ENCODE results near the gene SLC2A9. TPM values are rescaled to one million over a fixed set of nuclear protein-coding genes. Genes with fewer than 3 reads are reported as not detected.

SLC2A9 gene
- total RNA-seq, 1 donor from 2014 or later, result 6.2 TPM

DNA sequence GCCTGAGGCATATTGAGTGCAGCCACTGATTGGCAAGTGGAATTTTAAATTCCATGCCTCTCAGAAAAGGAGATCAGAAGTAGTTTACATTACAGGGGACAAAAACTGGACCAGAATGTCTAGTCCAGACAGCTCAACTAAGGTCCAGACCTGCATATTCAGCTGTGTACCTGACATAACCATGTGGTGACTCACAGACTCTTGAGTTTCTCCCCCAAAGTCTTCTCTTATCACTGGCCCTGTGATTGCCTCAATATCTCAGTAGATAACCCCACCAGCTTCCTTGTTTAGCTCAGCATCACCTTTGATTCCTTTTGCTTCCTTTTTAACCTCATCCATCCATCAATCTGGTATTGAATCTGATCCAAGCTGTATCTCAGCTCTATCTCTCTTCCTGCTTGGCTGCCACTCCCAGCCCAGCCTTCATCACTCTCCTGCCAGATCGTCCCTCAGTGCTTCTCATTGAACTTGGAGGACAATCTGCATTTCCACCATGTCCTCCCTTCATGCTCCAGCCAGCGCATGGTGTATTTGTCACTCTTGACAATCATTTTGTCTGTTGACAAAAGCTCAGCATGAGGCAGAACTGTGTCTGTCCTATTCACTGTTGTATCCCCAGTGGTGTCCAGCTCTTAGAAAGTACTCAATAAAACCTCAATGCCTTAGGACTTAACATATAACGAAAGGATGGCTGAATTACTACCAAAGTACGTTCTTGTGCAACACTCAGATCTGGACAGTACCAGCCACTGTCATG is 27.8 kb upstream of the SLC2A9 start:
- DNase-seq (ENCODE audit: low spot score in 2 of 2), result no peak
- intact Hi-C loops (cut with DNase I), result no loop called here
- Histone ChIP-seq H3K9me3 (no peaks in the 10 kb centered on the region), H3K4me1 (no peaks in the 10 kb centered on the region), H3K4me3 (no peak overlapping the region), H3K27ac (no peak overlapping the region), H3K36me3 (no peaks in the 10 kb centered on the region), H3K27me3 (no peaks in the 10 kb centered on the region)
- TF ChIP-seq, protein P1, sequence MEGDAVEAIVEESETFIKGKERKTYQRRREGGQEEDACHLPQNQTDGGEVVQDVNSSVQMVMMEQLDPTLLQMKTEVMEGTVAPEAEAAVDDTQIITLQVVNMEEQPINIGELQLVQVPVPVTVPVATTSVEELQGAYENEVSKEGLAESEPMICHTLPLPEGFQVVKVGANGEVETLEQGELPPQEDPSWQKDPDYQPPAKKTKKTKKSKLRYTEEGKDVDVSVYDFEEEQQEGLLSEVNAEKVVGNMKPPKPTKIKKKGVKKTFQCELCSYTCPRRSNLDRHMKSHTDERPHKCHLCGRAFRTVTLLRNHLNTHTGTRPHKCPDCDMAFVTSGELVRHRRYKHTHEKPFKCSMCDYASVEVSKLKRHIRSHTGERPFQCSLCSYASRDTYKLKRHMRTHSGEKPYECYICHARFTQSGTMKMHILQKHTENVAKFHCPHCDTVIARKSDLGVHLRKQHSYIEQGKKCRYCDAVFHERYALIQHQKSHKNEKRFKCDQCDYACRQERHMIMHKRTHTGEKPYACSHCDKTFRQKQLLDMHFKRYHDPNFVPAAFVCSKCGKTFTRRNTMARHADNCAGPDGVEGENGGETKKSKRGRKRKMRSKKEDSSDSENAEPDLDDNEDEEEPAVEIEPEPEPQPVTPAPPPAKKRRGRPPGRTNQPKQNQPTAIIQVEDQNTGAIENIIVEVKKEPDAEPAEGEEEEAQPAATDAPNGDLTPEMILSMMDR (IDR thresholded peaks at IDR 0.05), result no peak

DNA sequence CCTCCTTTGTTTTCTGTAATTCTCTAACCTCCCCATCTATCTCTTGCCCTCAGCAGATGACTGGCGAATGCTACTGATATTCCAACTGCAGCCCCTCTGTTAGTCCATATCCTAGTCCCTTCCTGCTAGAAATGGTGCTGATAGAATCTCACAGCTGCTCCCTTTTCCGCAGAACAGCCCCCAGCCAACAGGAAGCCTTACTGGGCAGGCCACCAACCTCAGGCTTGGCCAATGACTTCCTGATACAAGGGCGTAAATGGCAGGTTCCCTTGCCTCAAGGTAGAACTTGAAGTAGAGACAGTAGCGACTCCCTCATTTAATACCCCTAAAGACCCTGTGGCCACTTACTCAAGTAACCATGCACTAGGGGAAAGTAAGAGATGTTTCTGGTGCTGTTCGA is 26.7 kb upstream of the SLC2A9 start:
- TF ChIP-seq, protein P1 (IDR thresholded peaks at IDR 0.05), result no peak
- Histone ChIP-seq H3K36me3 (peaks cover 0 to 3% of the 10 kb centered on the region in 2 donors), H3K27ac (no peak overlapping the region), H3K4me1 (no peaks in the 10 kb centered on the region), H3K9me3 (peaks cover 0 to 2% of the 10 kb centered on the region in 2 donors), H3K4me3 (no peak overlapping the region), H3K27me3 (no peaks in the 10 kb centered on the region)
- intact Hi-C loops (cut with DNase I), result no loop called here
- DNase-seq (ENCODE audit: low spot score in 2 of 2), result no peak

DNA sequence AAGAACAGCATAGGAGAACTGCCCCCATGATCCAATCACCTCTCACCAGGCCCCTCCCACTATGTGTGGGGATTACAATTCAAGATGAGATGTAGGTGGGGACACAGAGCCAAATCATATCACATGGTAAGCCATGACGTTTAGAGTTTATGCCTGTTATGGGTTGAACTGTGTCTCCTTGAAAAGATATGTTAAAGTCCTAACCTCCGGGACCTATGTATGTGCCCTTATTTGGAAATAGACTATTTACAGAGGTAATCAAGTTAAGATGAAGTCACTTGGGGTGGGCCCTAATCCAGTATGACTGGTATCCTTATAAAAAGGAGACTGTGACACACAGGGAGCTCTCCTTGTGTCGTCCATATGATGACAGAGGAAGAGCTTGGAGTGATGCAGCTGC is 25.2 kb upstream of the SLC2A9 start:
- no peak for DNase-seq (ENCODE audit: low spot score in 2 of 2)
- no peaks in the 10 kb centered on the region for H3K4me1 ChIP-seq
- H3K9me3 ChIP-seq, result peaks cover 0 to 12% of the 10 kb centered on the region in 2 donors
- H3K36me3 ChIP-seq, result peaks cover 0 to 3% of the 10 kb centered on the region in 2 donors
- no peaks in the 10 kb centered on the region for H3K27me3 ChIP-seq
- TF ChIP-seq, protein P1 (IDR thresholded peaks at IDR 0.05), result no peak
- H3K4me3 ChIP-seq, result no peak overlapping the region
- intact Hi-C loops (cut with DNase I), result no loop called here
- H3K27ac ChIP-seq, result no peak overlapping the region

DNA sequence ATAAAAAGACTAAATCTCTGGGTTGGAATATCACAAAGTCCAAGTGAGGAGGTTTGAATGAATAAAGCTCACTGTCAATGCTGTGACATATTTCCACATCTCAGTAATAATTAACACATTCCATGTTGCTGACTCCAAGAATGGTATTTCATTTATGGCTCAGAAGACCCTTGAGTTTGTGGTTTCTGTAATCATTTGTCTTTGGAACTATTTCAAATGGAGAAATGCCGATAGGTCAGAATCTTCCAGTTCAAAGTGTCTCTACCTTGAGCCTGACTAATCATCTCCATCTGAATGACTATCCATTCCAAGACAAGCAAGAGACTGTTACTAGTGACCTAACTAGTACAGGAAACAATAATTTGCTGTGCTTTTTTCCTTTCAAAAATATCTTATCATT is 24.2 kb upstream of the SLC2A9 start:
- H3K9me3 ChIP-seq, result peaks cover 0 to 12% of the 10 kb centered on the region in 2 donors
- no peak for DNase-seq (ENCODE audit: low spot score in 2 of 2)
- H3K4me1 ChIP-seq, result no peaks in the 10 kb centered on the region
- H3K27ac ChIP-seq, result no peak overlapping the region
- no peaks in the 10 kb centered on the region for H3K27me3 ChIP-seq
- H3K4me3 ChIP-seq, result no peak overlapping the region
- H3K36me3 ChIP-seq, result peaks cover 0 to 3% of the 10 kb centered on the region in 2 donors
- TF ChIP-seq, protein P1 (IDR thresholded peaks at IDR 0.05), result no peak
- intact Hi-C loops (cut with DNase I), result no loop called here

DNA sequence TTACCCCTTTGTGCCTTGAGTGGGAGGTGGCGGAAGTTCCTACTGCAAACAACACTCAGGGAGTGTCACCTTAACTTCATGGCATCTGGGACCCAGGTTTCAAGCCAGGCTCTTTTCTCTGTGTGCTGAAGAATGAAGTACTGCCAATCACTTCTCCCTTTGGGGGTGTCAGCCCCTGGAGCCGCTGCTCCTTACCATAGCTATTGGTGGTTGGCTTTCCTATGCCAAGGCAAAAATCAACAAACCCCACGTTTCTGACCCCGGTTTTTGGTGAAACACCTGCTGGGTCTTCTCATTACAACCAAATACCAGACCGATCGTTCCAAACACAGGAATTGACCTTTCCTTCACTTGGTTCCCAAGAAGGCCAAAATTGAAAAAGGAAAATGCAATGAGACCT is 19.7 kb upstream of the SLC2A9 start:
- Histone ChIP-seq H3K4me3 (no peak overlapping the region), H3K36me3 (peaks cover 0 to 3% of the 10 kb centered on the region in 2 donors), H3K9me3 (peaks cover 0 to 12% of the 10 kb centered on the region in 2 donors), H3K27ac (no peak overlapping the region), H3K27me3 (no peaks in the 10 kb centered on the region), H3K4me1 (no peaks in the 10 kb centered on the region)
- TF ChIP-seq, protein P1 (IDR thresholded peaks at IDR 0.05), result no peak
- intact Hi-C loops (cut with DNase I), result no loop called here
- no peak for DNase-seq (ENCODE audit: low spot score in 2 of 2)
